ENCODE data around the gene PROKR1. TPM values are rescaled to one million over a fixed set of nuclear protein-coding genes. Genes with fewer than 3 reads are reported as not detected.
"Not testable (repeated sequence)": the region's sequence is repeated elsewhere in the genome, so short reads cannot be mapped to it uniquely, and the experiment has no call there.

The PROKR1 gene
- total RNA-seq, 4 donors from 2014 or later = 0.22 to 0.63 TPM; not detected in 2

GRCh38 chr2:68675470-68675869 is 32.1 kb downstream of the PROKR1 start:
- H3K27ac ChIP-seq = no peak overlapping the region
- peaks cover 0 to 10% (median 0%) of the 10 kb centered on the region in 4 donors for H3K9me3 ChIP-seq
- no peak for DNase-seq (ENCODE audit: low spot score in 2 of 2)
- no peak for TF ChIP-seq EP300 (IDR thresholded peaks at IDR 0.05)
- no peak for TF ChIP-seq CTCF (IDR thresholded peaks at IDR 0.05)
- TF ChIP-seq POLR2A (IDR thresholded peaks at IDR 0.05) = no peak
- no peaks in the 10 kb centered on the region for H3K27me3 ChIP-seq
- H3K36me3 ChIP-seq = no peaks in the 10 kb centered on the region
- H3K4me1 ChIP-seq = no peaks in the 10 kb centered on the region
- no peak overlapping the region for H3K4me3 ChIP-seq

- H3K4me1 ChIP-seq; H3K27ac ChIP-seq; DNase-seq (ENCODE audit: low spot score in 2 of 2); H3K36me3 ChIP-seq; H3K4me3 ChIP-seq; H3K27me3 ChIP-seq: not testable (repeated sequence)
- WGBS, 2 donors = 88 to 97% methylated on average over 3 of the region's 3 CpGs
- peaks cover 0 to 10% (median 0%) of the 10 kb centered on the region in 4 donors for H3K9me3 ChIP-seq
These were observed 34.5 kb downstream of the PROKR1 start for GRCh38 chr2:68677837-68678236.

GRCh38 chr2:68679166-68679916 is 36.0 kb downstream of the PROKR1 start:
- H3K4me3 ChIP-seq = not testable (repeated sequence)

GRCh38 chr2:68679917-68680267 is 36.5 kb downstream of the PROKR1 start:
- WGBS, 2 donors = 74 to 84% methylated on average over 9 of the region's 9 CpGs
- not testable (repeated sequence) for H3K27me3 ChIP-seq; DNase-seq (ENCODE audit: low spot score in 2 of 2); H3K9me3 ChIP-seq; H3K36me3 ChIP-seq; H3K4me3 ChIP-seq; H3K27ac ChIP-seq; H3K4me1 ChIP-seq

More at GRCh38 chr2:68679166-68679916, 36.0 kb downstream of the PROKR1 start:
- WGBS, 2 donors = 39 to 48% methylated on average over 25 of the region's 25 CpGs
- not testable (repeated sequence) for H3K27me3 ChIP-seq; H3K36me3 ChIP-seq; DNase-seq (ENCODE audit: low spot score in 2 of 2); H3K4me1 ChIP-seq; H3K27ac ChIP-seq
- peaks cover 0 to 10% (median 0%) of the 10 kb centered on the region in 4 donors for H3K9me3 ChIP-seq

GRCh38 chr2:68684197-68684596 is 40.8 kb downstream of the PROKR1 start:
- Histone ChIP-seq H3K27ac (no peak overlapping the region), H3K4me1 (no peaks in the 10 kb centered on the region), H3K9me3 (no peaks in the 10 kb centered on the region), H3K4me3 (no peak overlapping the region), H3K27me3 (no peaks in the 10 kb centered on the region), H3K36me3 (no peaks in the 10 kb centered on the region)
- TF ChIP-seq EP300 (IDR thresholded peaks at IDR 0.05) (no peak), CTCF (IDR thresholded peaks at IDR 0.05) (no peak), POLR2A (IDR thresholded peaks at IDR 0.05) (no peak)
- WGBS, 2 donors = 47 to 48% methylated on average over 2 of the region's 2 CpGs
- DNase-seq (ENCODE audit: low spot score in 2 of 2) = no peak

GRCh38 chr2:68686178-68686577 is 42.8 kb downstream of the PROKR1 start:
- DNase-seq (ENCODE audit: low spot score in 2 of 2) = no peak
- TF ChIP-seq EP300 (IDR thresholded peaks at IDR 0.05) (no peak), CTCF (IDR thresholded peaks at IDR 0.05) (no peak), POLR2A (IDR thresholded peaks at IDR 0.05) (no peak)
- no peak overlapping the region for H3K4me3 ChIP-seq
- no peaks in the 10 kb centered on the region for H3K27me3 ChIP-seq
- H3K4me1 ChIP-seq = no peaks in the 10 kb centered on the region
- no peaks in the 10 kb centered on the region for H3K9me3 ChIP-seq
- 59 to 67% methylated on average over 5 of the region's 5 CpGs for WGBS, 2 donors
- H3K27ac ChIP-seq = no peak overlapping the region
- H3K36me3 ChIP-seq = no peaks in the 10 kb centered on the region

- TF ChIP-seq POLR2A (IDR thresholded peaks at IDR 0.05) (no peak), EP300 (IDR thresholded peaks at IDR 0.05) (no peak)
- H3K27me3 ChIP-seq = no peaks in the 10 kb centered on the region
- no peaks in the 10 kb centered on the region for H3K36me3 ChIP-seq
- no peaks in the 10 kb centered on the region for H3K9me3 ChIP-seq
- WGBS, 2 donors = 72 to 81% methylated on average over 1 of the region's 1 CpG
- H3K4me1 ChIP-seq = no peaks in the 10 kb centered on the region
- DNase-seq (ENCODE audit: low spot score in 2 of 2) = no peak
- no peak overlapping the region for H3K27ac ChIP-seq
- H3K4me3 ChIP-seq = no peak overlapping the region
These were observed 43.6 kb downstream of the PROKR1 start for GRCh38 chr2:68687018-68687417.

All from tibial nerve (tissue), 4 donors.